GM19351 (cell line): Measurements from ENCODE around the gene NUP93.
"Not testable (repeated sequence)": the region's sequence is repeated elsewhere in the genome, so short reads cannot be mapped to it uniquely, and the experiment has no call there.

Experiments
- ATAC-seq: cut with Tn5 transposase; IDR thresholded peaks from one replicate; pipeline ENCODE4 v1.9.1; 2021; ENCODE audit warnings: mild to moderate bottlenecking, moderate library complexity; ENCODE audit not compliant: unreplicated experiment

NUP93 gene

GRCh38 chr16:56810954-56811353 lies 81.0 kb downstream of the NUP93 start:
- ATAC-seq = no peak

GRCh38 chr16:56811602-56812001 lies 81.7 kb downstream of the NUP93 start:
- ATAC-seq = not testable (repeated sequence)

GRCh38 chr16:56812884-56813283 lies 83.0 kb downstream of the NUP93 start:
- ATAC-seq = no peak

- no peak for ATAC-seq
These were observed 84.9 kb downstream of the NUP93 start for GRCh38 chr16:56814537-56815432.

GRCh38 chr16:56815721-56816120 lies 85.8 kb downstream of the NUP93 start:
- no peak for ATAC-seq

- no peak for ATAC-seq
These were observed 87.1 kb downstream of the NUP93 start for GRCh38 chr16:56817056-56817455.

GRCh38 chr16:56817938-56818337 lies 88.0 kb downstream of the NUP93 start:
- no peak for ATAC-seq

GRCh38 chr16:56823081-56823733 lies 93.3 kb downstream of the NUP93 start:
- no peak for ATAC-seq

GRCh38 chr16:56824331-56824730 lies 94.4 kb downstream of the NUP93 start:
- ATAC-seq = no peak

- ATAC-seq = no peak
These were observed 94.9 kb downstream of the NUP93 start for GRCh38 chr16:56824804-56825203.

GRCh38 chr16:56825826-56826225 lies 95.9 kb downstream of the NUP93 start:
- ATAC-seq = no peak

- ATAC-seq = no peak
These were observed 98.7 kb downstream of the NUP93 start for GRCh38 chr16:56828647-56829046.

- ATAC-seq = no peak
These were observed 100.7 kb downstream of the NUP93 start for GRCh38 chr16:56830669-56831068.

- ATAC-seq = no peak
These were observed 102.8 kb downstream of the NUP93 start for GRCh38 chr16:56832768-56833167.

GRCh38 chr16:56833243-56833970 lies 103.5 kb downstream of the NUP93 start:
- no peak for ATAC-seq

- ATAC-seq = no peak
These were observed 105.4 kb downstream of the NUP93 start for GRCh38 chr16:56835320-56835719.

GRCh38 chr16:56836410-56837230 lies 106.7 kb downstream of the NUP93 start:
- ATAC-seq = no peak

GRCh38 chr16:56838622-56839337 lies 108.9 kb downstream of the NUP93 start:
- ATAC-seq = no peak

- ATAC-seq = no peak
These were observed 111.3 kb downstream of the NUP93 start for GRCh38 chr16:56841233-56841632.

- ATAC-seq = no peak
These were observed 111.7 kb downstream of the NUP93 start for GRCh38 chr16:56841659-56842058.
